Fibroblast of skin of right biceps (primary cell): ENCODE data around the gene ADD3.

Source experiments
- DNase-seq: peaks from one replicate; pipeline ENCODE4 v3.0.0-alpha.2; 2013

Gene ADD3

GRCh38 chr10:110069502-110069982, 61.8 kb downstream of the ADD3 start:
- DNase-seq = no peak

DNA sequence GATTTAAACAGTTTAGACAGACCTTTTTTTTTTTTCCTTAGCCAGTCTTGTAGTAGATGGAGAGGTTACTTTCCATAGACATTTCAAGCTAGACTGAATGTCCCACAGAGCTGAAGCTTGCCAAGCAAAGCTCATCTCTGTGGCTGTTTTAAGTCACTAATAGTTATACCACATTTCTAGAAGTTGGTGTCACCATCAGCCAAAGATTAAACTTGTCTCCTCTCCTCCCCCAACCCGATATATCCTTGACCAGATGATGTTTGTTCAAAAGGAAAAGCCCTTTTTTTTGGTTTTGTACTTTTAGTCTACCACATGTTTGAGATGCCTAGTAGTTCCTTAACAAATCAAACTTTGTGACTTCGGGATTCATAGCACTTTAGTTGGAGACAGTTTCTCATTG, 66.1 kb downstream of the ADD3 start:
- peak; percentile 62 for DNase-seq

- peak; percentile 27 for DNase-seq
These were observed 66.5 kb downstream of the ADD3 start for GRCh38 chr10:110074298-110074697.

GRCh38 chr10:110074758-110075671, 67.2 kb downstream of the ADD3 start:
- peak; percentile 93 for DNase-seq

DNA sequence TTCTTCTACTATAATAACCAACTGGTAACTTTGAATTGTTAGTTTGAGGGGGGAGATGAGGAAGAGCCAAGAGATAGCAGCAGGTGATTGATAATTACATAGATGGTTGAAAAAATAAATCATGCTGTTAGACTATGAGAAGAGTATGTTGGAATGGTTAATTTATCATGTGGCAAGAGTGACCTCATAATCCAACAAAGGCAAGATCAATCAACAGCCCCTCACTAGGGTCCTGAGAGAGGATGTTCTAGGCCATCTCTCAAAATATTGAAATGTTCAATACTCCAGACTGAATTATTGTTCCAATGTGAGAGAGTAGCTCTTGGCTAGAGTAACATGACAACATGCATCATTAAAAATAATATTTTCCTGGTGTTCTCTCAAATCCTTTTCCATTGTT, 67.9 kb downstream of the ADD3 start:
- no peak for DNase-seq

DNA sequence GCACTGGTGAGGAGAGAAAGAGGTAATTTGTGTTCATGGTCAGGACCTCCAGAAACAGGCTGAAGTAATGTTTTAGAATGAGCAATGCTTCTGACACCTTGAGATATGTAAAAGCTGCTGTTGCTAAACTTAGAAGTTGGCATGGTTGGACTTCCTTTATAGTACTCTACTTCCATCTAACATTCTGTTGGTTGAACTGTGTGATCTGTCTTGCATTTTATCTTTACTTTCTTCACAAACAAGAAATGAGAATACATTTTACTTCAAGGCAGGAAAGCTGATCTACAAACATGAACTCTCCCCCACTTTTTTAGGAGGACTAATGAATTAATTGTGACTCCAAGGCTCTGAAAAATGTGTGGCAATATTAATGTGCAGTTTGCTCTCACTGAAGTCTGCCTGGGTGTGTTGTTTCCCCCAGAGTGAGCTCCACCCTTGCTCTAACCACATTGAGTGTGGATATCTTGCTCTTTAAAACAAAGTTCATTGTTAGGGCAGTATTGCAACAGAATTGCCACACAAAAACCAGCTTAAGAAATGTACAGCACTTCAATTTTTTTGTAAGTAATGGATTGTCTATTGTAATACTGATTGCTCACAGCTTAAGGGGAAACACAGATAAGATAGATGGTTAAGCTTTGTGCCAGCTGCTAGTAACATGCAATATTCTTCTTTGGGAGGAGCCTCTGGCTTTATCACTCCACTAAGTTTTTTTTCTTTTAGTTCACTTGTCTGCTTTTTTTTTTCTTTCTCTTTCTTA, 69.0 kb downstream of the ADD3 start:
- DNase-seq = peak; percentile 85

DNA sequence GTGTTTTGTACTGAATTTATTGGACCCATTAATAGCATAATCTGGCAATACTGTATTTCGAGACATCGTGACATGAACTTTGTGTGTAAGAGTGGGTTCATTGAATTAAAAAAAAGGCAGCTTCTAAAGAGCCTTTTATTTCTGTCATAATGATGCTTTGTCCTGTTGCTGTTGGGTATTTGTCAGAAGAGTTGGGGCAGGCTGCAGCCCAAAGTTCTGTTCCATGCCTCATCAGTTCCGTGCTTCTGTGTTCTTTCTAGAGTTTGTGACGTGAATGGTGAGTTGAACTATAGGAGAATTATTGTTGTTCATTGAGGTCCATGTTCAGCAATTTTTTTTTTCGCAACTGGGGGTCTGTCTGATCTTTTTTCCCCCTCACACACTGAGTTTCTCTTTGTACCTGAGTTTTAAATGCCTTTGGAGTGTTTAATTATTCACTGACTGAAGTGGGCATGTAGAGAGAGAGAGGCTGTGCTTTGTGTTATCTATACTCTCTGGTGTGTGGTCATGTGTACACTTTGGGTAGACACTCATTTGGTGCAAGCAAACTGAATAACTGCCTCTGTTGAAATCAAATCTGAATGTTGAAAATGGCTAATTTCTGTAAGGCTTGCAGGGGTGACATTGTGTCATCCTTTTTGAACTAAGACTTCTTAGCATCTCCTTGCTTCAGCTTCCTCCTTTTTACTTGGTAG, 69.8 kb downstream of the ADD3 start:
- no peak for DNase-seq

GRCh38 chr10:110078317-110078716, 70.5 kb downstream of the ADD3 start:
- no peak for DNase-seq

GRCh38 chr10:110081911-110082310, 74.1 kb downstream of the ADD3 start:
- DNase-seq = peak; percentile 14

GRCh38 chr10:110083884-110084283, 76.1 kb downstream of the ADD3 start:
- DNase-seq = peak; percentile 29

- DNase-seq = no peak
These were observed 79.9 kb downstream of the ADD3 start for GRCh38 chr10:110087682-110088081.

GRCh38 chr10:110088367-110089104, 80.8 kb downstream of the ADD3 start:
- no peak for DNase-seq

DNA sequence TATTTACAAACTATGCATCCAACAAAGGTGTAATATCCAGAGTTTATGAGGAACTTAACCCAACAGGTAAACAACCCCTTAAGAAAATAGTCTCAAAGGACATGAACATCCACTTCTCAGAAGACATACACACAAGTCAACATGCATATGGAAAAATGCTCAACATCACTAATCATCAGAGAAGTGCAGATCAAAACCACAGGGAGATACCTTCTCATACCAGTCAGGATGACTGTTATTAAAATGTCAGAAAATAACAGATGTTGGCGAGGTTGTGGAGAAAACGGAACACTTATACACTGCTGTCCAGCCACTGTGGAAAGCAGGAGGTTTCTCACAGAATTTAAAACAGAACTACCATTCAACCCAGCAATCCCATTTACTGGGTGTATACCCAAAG, 84.0 kb downstream of the ADD3 start:
- peak; percentile 10 for DNase-seq

DNA sequence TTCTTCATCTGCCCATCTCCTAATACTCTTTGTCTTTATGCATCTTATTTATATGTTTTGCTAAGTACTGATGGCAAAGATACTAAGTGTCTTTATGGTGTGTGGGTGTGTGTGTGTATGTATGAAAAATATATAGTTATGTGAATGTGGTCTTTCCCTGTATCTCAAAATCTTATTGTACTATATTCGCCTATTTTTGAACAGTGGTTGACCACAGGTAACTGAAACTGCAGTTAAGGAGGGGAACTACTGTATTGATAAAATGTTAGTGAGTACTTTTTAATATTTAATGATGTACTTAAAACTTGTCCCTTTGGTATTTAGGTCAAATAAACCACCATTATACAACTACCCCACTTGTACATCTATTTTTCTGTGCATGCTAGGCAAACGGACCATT, 85.9 kb downstream of the ADD3 start:
- no peak for DNase-seq

DNA sequence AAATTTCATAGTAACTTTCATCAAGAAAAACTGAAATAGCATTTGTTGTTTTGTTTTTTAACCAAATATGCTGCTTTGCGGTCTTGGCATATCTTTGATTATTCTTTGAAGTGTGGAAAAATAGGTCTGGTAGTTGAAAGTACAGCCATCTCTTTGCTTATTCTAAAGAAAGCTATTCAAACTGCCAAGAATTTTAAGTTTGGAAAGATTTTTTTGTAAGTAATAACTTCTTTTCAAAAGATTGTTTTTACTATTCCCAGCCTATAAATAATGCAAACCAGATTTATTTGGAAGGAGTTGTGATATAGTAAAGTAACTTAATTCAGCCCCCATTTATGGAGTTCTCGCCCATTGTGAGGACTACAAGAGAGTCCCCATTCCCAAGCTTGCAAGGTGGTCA, 87.0 kb downstream of the ADD3 start:
- no peak for DNase-seq

GRCh38 chr10:110101464-110102144, 93.8 kb downstream of the ADD3 start:
- no peak for DNase-seq

DNA sequence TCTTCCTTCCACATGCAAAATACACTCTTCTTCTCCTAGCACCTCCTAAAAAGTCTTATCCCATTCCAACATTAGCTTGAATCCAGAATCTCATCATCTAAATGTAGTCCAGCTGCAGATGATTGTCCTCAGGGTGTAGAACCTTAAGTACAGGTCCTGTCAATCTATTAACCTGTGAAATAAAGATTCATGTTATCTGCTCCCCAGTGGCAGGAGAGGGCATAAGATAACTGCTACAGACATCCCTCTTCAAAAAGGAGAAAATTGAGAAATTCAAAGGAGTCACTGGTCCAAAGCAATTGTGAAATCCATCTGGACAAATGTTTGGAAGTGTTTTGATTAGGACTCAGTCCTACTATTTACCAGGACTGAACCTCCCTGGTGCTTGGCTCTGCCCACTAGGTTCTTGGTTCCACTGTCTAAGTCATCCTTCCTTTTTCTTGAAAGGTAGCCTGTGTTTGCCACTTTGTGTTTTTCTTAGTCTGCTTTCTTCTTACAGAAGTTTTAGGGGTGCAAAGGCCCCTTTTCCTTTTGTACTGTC, 96.2 kb downstream of the ADD3 start:
- no peak for DNase-seq

DNA sequence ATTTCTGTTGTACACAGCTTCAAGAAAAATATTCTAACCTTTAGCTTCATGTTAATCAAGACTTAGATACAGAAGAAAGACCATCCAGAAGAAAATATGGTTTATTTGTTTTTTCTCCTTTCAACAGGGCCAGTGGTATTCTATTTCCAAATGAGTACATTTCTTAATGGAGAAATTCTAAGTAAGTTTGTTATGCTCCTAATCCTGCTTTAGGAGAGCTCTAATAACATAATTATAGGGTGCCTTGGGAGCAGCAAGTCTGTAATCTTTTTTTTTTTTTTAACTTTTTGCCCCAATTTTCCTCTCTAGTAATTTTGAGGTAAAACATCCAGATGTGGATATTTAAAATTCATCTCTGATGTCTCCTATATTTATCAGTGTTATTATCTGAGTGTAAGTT, 98.1 kb downstream of the ADD3 start:
- DNase-seq = no peak

DNA sequence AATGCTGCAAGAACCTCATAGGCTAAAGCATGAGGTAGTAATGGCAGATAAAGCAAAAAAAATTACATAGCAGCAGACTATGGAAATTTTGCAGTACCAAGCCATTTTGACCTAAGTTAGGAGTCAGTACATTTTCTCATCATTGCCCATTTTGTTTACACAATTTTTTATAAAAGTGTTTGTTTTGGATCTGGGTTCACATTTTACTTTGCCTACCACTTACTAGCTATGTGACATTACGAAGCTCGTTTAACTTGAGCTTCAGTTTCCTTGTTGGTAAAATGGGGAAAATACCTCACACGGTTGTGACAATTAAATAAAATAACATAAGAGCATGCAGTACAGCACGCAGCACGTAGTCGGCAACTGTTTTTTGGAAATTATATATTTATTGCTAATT, 99.6 kb downstream of the ADD3 start:
- DNase-seq = no peak

- no peak for DNase-seq
These were observed 100.1 kb downstream of the ADD3 start for GRCh38 chr10:110107887-110108286.

- DNase-seq = no peak
These were observed 101.7 kb downstream of the ADD3 start for GRCh38 chr10:110109511-110109910.

GRCh38 chr10:110110338-110110737, 102.6 kb downstream of the ADD3 start:
- DNase-seq = no peak
